Measurements from ENCODE around the gene PLA2G6.
"Not testable (repeated sequence)": the region's sequence is repeated elsewhere in the genome, so short reads cannot be mapped to it uniquely, and the experiment has no call there.

PLA2G6 gene

DNA sequence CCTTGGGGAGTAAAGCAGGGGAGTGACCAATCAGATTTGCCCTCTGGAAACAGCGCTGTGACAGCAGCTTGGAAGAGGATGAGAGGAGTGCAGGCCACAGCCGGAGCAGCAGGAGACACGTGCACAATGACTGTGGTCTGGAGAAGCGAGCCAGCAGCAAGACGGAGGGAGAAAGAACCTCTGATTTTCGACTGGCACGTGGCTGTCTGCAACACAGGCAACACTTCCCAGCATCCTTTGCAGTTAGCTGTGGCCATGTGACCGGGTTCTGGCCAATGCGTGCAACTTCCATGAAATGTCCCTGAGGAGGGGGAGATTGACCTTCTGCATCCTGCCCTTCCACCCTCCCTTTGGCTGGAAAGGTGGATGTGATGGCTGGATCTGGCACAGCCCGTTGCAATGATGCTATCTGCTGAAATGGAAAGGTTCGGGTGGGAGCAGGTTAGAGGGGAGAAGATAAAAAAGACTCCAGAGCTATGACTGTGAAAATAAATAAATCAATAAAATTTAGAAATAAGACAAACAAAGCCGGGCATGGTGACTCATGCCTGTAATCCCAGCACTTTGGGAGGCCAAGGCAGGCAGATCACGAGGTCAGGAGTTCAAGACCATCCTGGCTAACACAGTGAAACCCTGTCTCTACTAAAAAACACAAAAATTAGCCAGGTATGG, 15.6 kb downstream of the PLA2G6 start:
- DNase-seq (ENCODE audit: low read depth, low spot score), result no peak

DNA sequence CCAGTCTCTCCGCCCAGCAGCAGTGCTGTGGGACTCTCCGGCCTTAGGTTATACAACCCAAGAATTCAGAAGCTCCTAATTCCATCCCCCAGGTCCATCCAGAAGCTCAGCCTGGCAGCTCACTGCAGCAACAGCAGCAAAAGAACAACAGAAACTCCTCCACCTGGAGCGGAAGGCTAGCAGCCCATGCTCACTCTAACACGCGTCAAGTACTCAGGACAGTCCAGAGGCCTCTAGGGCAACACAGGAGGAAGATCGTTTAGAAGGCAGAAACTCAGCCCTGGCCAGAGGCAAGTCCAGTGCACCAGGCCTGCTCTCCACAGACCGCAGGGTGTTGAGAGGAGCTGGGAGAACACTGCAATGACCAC, 17.1 kb downstream of the PLA2G6 start:
- DNase-seq (ENCODE audit: low read depth, low spot score), result no peak

DNA sequence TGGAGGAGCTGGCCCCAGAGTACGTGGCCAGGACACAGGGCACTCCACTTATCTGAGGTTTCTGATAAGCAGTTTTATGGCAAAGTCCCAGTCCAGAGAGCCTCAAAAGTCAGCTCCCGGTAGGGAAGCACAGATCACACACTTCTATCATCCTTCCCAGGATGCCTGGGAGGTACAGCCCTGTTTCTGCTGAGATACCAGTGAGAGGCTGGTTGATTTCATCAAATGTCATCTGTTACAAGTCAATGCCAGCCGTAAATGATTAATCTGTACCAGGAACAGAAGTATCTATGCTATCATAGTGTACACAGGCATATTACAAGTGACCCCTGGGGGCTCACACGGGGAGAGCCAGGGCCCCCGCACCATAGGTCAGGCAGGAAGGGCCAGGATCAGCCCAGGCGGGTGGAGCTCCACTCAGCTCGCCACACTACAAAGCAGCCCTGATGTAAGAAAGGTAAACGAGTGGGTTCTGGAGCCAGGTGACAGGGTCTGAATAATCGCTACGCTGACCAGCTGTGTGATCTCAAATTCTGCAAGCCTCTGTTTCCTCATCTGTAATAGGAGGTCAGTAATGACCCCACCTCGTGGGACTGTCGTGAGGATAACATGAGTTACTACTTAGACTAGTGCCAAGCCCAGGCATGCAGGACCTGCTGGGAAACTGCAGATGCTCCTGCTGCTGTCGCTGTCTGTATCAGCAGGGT, 17.6 kb downstream of the PLA2G6 start:
- no peak for DNase-seq (ENCODE audit: low read depth, low spot score)

DNA sequence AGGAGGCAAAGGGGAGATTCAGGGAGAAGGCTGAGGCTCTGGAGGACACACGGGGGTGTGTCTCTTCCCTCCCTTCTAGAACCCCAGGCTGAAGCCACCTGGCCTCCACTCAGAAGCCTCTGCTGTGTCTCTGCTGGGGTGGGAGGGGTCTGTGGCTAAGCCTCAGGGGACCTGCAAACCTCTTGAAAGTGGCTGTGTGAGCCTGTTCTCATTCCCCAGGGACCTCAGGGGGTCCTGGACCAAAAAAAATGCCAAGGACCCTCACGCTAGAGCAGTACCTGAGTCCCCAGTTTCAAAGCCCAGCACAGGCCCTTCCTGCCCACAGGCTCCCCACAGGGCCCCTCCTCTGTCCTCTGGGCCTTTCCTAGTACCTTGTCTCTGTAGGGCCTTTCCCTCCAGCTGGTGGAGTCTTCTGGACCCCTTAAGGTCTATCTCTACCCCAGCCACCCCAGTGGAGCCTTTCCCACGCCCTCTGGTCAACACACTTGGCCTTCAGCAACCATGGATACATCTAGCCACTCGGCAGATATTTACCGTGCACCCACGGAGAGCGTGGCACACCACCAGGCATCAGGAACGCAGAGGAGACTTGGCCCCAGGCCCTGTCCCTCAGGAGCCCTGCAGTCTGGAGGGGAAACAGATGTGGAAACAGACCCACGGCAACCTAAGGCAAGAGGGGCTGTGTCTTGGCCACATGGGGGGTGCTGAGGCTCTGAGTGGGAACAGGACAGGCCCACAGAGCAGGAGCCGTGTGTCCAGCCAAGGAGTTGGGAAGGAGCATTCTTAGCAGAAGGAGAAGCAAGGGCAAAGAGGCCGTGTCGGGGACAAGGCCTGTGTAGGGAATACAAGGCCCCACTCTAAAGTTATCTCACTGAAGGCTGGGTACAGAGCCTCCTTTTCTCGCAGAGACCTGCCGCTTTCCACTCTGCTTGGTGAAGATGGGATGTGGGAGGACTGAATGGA, 18.5 kb downstream of the PLA2G6 start:
- DNase-seq (ENCODE audit: low read depth, low spot score), result no peak

DNA sequence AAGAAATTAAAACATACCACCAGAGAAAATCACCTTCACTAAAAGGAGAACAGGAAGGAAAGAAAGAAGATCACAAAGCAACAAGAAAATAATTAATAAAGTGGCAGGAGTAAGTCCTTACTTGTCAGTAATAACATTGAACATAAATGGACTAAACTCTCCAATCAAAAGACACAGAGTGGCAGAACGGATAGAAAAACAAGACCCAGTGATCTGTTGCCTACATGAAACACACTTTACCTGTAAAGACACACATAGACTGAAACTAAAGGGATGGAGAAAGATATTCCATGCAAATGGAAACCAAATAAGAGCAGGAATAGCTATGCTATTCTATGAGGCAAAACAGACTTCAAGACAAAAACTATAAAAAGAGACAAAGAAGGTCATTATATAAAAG, 25.9 kb downstream of the PLA2G6 start:
- no peak for DNase-seq (ENCODE audit: low read depth, low spot score)

DNA sequence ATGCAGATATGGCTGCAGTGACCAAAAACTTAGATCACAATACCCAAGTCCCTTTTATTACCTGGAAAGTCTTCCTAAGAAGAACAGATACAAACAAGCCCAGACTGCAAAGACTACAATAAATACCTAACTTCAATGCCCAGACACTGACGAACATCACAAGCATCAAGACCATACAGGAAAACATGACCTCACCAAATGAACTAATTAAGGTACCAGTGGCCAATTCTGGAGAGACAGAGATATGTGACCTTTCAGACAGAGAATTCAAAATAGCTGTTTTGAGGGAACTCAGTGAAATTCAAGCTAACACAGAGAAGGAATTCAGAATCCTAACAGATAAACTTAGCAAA, 27.1 kb downstream of the PLA2G6 start:
- DNase-seq (ENCODE audit: low read depth, low spot score), result not testable (repeated sequence)

DNA sequence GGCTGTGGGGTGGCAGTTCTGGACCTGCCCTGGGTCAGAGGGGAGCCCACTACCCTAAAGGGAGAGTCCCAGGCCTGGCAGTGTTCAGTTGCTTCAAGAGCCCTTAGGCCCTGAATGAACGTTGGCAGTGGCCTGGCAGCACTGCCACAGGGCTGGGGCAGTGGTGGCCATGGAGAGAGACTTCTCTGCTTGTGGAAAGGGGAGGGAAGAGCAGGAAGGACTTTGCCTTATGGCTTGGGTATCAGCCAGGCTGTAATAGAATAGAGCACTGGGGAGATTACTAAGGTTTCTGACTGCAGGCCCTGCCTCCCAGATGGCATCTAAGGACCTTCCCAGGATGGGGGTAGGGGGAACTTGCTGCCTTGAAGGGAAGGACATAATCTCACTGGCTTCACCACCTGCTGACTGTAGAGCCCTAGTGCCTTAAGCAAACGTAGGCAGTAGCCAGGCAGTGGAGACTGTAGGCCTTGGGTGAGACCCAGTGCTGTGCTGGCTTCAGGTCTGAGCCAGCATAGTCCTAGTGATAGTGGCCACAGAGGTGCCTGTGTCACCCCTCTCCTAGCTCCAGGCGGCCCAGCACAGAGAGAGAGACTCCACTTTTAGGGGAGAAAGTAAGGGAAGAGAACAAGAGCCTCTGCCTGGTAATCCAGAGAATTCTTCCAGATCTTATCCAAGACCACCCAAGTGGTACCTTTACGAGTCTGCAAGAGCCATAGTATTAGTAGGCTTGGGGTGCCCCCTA, 27.6 kb downstream of the PLA2G6 start:
- DNase-seq (ENCODE audit: low read depth, low spot score), result no peak

DNA sequence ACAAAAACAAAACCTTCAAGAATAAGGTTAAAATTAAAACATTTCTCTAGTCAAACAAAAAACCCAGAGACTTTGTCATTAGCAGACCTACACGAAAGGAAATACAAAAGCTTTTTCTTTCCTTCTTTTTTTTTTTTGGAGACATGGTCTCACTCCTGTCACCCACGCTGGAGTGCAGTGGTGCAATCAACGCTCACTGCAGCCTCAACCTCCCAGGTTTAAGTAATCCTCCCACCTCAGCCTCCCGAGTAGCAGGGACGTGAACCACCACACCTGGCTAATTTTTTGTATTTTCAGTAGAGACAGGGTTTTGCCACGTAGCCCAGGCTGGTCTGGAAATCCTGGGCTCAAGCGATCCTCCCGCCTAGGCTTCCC, 30.5 kb downstream of the PLA2G6 start:
- DNase-seq (ENCODE audit: low read depth, low spot score), result no peak

DNA sequence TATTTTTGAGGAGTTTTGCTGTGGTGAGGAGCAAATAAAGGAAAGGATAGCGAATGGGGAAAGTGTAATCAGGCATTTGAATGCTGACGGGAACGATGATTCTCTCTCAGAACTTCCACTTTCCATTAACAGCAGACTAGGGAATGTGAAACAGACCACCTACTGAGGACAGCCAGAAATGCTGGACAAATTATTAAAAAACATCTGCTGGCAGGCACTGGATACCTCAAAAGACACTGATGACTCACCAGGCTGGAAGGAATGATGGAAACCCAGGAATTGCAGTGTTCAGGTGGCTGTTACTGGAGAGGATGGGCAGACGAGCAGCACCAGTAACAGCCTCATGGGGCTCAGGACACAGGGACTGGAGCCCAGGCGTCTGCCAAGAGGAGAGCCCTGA, 33.4 kb downstream of the PLA2G6 start:
- peak; percentile 30 for DNase-seq (ENCODE audit: low read depth, low spot score)

- not testable (repeated sequence) for DNase-seq (ENCODE audit: low read depth, low spot score)
Observed at GRCh38 chr22:38146166-38146565, 35.5 kb downstream of the PLA2G6 start.

- DNase-seq (ENCODE audit: low read depth, low spot score), result no peak
Observed at GRCh38 chr22:38144025-38144405, 37.6 kb downstream of the PLA2G6 start.

DNA sequence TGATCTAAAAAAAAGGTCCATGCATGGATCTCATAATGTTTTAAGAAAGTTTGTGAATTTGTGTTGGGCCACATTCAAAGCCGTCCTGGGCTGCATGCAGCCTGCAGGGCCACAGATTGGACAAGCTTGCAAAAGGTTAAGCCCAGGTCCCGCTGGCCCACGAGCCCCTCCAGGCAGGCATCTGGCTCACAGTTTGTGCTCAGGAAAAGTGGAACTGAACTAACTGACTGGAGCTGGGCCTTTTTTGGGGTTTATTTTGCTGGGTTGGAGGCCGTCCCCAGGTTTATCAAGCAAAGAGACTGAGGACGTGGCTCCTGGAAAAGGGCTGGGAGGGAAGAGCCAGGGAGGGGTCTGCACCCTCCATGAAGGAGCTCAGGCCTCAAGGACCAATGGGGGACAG, 39.0 kb downstream of the PLA2G6 start:
- no peak for DNase-seq (ENCODE audit: low read depth, low spot score)

GRCh38 chr22:38141217-38141973, 40.2 kb downstream of the PLA2G6 start:
- DNase-seq (ENCODE audit: low read depth, low spot score), result no peak

DNA sequence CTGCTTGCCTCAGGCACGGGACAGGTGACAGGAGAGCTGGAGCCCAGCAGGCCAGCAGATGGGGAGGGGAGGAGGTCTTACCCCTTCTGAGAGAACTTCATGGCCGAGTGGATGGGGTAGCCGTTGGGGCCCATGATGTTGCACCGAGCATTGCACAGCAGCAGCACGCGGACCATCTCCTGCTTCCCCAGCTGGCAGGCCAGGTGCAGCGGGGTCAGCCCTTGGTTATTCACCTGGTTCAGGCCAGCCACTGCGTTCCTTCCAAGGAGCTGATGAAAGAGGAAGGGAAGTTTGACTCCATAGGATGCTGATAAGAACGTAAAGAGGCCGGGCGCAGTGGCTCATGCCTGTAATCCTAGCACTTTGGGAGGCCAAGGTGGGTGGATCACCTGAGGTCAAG, 41.7 kb downstream of the PLA2G6 start:
- DNase-seq (ENCODE audit: low read depth, low spot score), result no peak

- DNase-seq (ENCODE audit: low read depth, low spot score), result no peak
Observed at GRCh38 chr22:38138961-38139360, 42.7 kb downstream of the PLA2G6 start.

DNA sequence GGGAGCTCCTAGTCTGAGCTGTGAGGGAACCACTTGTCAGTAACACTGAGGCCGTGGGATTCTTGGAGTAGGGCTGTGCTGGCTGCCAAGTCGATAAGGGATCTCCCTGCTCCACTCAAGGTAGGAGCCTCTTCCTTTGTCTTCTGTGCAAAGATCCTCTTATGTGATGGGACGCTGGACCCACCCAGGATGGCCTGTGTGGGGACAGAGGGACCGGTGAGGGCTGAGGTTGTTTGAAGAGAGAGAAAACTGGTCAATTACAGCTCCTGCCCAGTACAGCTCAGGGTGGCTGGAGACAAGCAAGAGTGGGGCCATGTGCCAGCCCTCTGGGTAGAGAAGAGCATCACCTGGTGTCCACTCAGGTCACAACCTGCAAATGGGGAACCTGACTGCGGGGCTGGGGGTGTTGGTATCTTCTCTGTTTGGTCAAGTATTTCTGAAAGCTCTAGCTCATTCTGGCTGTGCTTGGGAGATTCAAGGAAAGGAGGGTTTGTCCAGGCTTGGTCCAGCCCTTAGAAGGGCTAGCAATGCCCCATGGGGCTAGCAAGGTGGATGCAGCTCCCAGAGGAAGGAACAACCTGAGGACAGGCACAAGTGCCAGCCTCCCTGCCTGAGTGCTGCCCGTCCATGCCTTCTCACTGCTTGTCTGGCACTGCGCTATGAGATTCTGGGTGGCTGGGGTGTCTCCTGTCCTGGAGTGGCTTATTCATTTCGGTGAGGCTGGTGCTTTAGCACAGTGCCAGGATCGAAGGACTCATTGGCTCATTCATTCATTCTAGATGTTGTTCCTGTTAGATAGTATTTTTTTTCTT, 43.5 kb downstream of the PLA2G6 start:
- DNase-seq (ENCODE audit: low read depth, low spot score), result no peak

DNA sequence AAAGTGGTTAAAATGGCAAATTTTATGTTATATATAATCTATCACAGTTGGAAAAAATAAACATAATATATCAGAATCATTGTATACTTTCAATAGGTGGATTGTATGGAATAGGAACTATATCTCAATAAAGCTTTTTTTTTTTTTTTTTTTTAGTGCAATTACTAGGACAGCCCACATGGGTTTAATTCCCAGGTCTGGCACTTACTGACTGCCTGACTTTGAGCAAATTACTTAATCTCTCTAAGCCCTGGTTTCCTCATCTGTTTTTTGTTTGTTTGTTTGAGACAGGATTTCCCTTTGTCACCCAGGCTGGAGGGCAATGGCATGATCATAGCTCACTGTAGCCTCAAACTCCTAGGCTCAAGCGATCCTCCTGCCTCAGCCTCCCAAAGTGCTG, 45.0 kb downstream of the PLA2G6 start:
- no peak for DNase-seq (ENCODE audit: low read depth, low spot score)

GRCh38 chr22:38135133-38135706, 46.4 kb downstream of the PLA2G6 start:
- DNase-seq (ENCODE audit: low read depth, low spot score), result no peak

GRCh38 chr22:38133331-38133730, 48.3 kb downstream of the PLA2G6 start:
- no peak for DNase-seq (ENCODE audit: low read depth, low spot score)

- DNase-seq (ENCODE audit: low read depth, low spot score), result no peak
Observed at GRCh38 chr22:38132794-38133193, 48.8 kb downstream of the PLA2G6 start.
